HepG2 (cell line): Measurements from ENCODE around the gene DCAF15. TPM values are rescaled to one million over a fixed set of nuclear protein-coding genes. Genes with fewer than 3 reads are reported as not detected.
"Not testable (repeated sequence)": the region's sequence is repeated elsewhere in the genome, so short reads cannot be mapped to it uniquely, and the experiment has no call there.

Source experiments
- ATAC-seq: fragments of 200-7000 bp; cut with Tn5 transposase; 3 replicates; pipeline ENCODE4 v1.9.1; 2020; ENCODE audit warnings: mild to moderate bottlenecking, moderate library complexity
- BruUV-seq: library from RNA; stranded (reverse); fragments of 400-500 nt; replicated peaks from 2 replicates; lab custom pipeline; 2021; lab: Mats Ljungman, UMichigan
- CTCF ChIA-PET: fragments of 300-600 bp; formaldehyde crosslinking; extraction: SDS; loops from one replicate; lab custom pipeline; 2021; ENCODE audit warnings: low total read pairs, inconsistent platforms, low intra/inter-chr PET ratio; lab: Yijun Ruan, JAX
- POLR2A ChIA-PET: fragments of 350-600 bp; sonication (Branson Sonifier 250); formaldehyde crosslinking; loops from one replicate; lab custom pipeline; 2020; ENCODE audit warnings: antibody characterized with exemption, inconsistent platforms; lab: Yijun Ruan, JAX
- DNase-seq: peaks from one replicate; pipeline ENCODE4 v3.0.0-alpha.2; 2015; ENCODE audit warnings: low spot score
- FAIRE-seq: peaks from 3 replicates; lab custom pipeline; 2011; peaks lifted over from hg19 to GRCh38; lab: Jason Lieb, UNC
- H2AFZ ChIP-seq: one replicate; pipeline ENCODE4 v1.6.1; 2011; ENCODE audit warnings: low read length, inconsistent platforms
- H3K27ac ChIP-seq: fragments of 300-600 bp; 3 replicates; pipeline ENCODE4 v1.8.0; 2011; ENCODE audit warnings: mixed run types, mild to moderate bottlenecking, mixed read lengths, low read length, inconsistent platforms; ENCODE audit not compliant: insufficient read depth; ENCODE audit errors: extremely low read length
- H3K27me3 ChIP-seq, 2 experiments: fragments of 200-600 bp in 1 of 2; 2 replicates in 1 of 2; 3 replicates in 1 of 2; pipeline versions ENCODE4 v1.6.0 to v1.8.0; 2011; ENCODE audit warnings: low read length in 2 of 2, mild to moderate bottlenecking in 2 of 2, moderate library complexity in 2 of 2, inconsistent platforms in 1 of 2; ENCODE audit not compliant: insufficient read depth in 2 of 2, control insufficient read depth in 1 of 2
- H3K36me3 ChIP-seq, 2 experiments: fragments of 200-600 bp in 1 of 2; replicated peaks in 1 of 2; 2 replicates in 1 of 2; 3 replicates in 1 of 2; pipeline versions ENCODE4 v1.5.1 to v1.8.0; 2011; ENCODE audit warnings: low read length in 2 of 2, inconsistent platforms in 1 of 2; ENCODE audit not compliant: insufficient read depth in 2 of 2, control insufficient read depth in 1 of 2
- H3K4me1 ChIP-seq: 2 replicates; pipeline ENCODE4 v1.5.1; 2012; ENCODE audit warnings: low read length, inconsistent platforms; ENCODE audit not compliant: insufficient read depth
- H3K4me2 ChIP-seq: 2 replicates; pipeline ENCODE4 v1.6.0; 2011; ENCODE audit warnings: low read depth, low read length, inconsistent platforms
- H3K4me3 ChIP-seq, 3 experiments: fragments of 200-600 bp in 1 of 3; sonication (generic), shearing (Covaris generic) in 1 of 3; replicated peaks in 1 of 3; 2 replicates each; pipeline ENCODE4 v1.5.1; 2011 to 2016; ENCODE audit warnings: low read length in 3 of 3, inconsistent platforms in 2 of 3, low read depth in 2 of 3, mild to moderate bottlenecking in 2 of 3, control low read depth in 1 of 3, mixed read lengths in 1 of 3; ENCODE audit not compliant: insufficient read depth in 1 of 3
- H3K79me2 ChIP-seq: one replicate; pipeline ENCODE4 v1.6.1; 2011; ENCODE audit warnings: low read length, inconsistent platforms; ENCODE audit not compliant: insufficient read depth
- H3K9ac ChIP-seq: 2 replicates; pipeline ENCODE4 v1.6.0; 2011; ENCODE audit warnings: mild to moderate bottlenecking, low read depth, low read length, inconsistent platforms; ENCODE audit not compliant: insufficient read depth
- H3K9me3 ChIP-seq: 2 replicates; pipeline ENCODE4 v1.5.1; 2012; ENCODE audit warnings: mild to moderate bottlenecking, low read length
- H4K20me1 ChIP-seq: 2 replicates; pipeline ENCODE4 v1.6.0; 2011; ENCODE audit warnings: inconsistent platforms, mild to moderate bottlenecking, low read length, moderate library complexity; ENCODE audit not compliant: insufficient read depth
- EHMT2 ChIP-seq: fragments of 200-600 bp; sonication (generic); IDR thresholded peaks from 2 replicates; pipeline ENCODE4 v1.7.0; 2017; ENCODE audit warnings: antibody characterized with exemption, low read depth, low read length, borderline replicate concordance
- KDM3A ChIP-seq: IDR thresholded peaks from 2 replicates; pipeline ENCODE4 v1.6.1; 2018; ENCODE audit warnings: low read depth, missing compliant biosample characterization
- KLF11 ChIP-seq: IDR thresholded peaks from 2 replicates; pipeline ENCODE4 v1.6.1; 2016; ENCODE audit warnings: missing compliant biosample characterization
- NFRKB ChIP-seq: fragments of 450-650 bp; IDR thresholded peaks from 2 replicates; pipeline ENCODE4 v1.6.1; 2017
- NR2C2 ChIP-seq: sonication (generic); formaldehyde crosslinking; IDR thresholded peaks from 2 replicates; pipeline ENCODE4 v1.4.0; 2020; ENCODE audit warnings: missing genetic modification reagents, mild to moderate bottlenecking, moderate library complexity, borderline replicate concordance
- SCMH1 ChIP-seq: sonication (generic); formaldehyde crosslinking; IDR thresholded peaks from 2 replicates; pipeline ENCODE4 v1.9.0; 2021; ENCODE audit warnings: missing genetic modification reagents, mild to moderate bottlenecking, borderline replicate concordance
- SMARCC2 ChIP-seq: fragments of 450-650 bp; IDR thresholded peaks from 2 replicates; pipeline ENCODE4 v1.6.1; 2017; ENCODE audit warnings: antibody characterized with exemption, mild to moderate bottlenecking
- TBX3 ChIP-seq: fragments of 450-650 bp; IDR thresholded peaks from 2 replicates; pipeline ENCODE4 v1.6.1; 2017; ENCODE audit warnings: antibody characterized with exemption, mild to moderate bottlenecking, inconsistent platforms, borderline replicate concordance
- ZFP82 ChIP-seq: sonication (generic); formaldehyde crosslinking; IDR thresholded peaks from 2 replicates; pipeline ENCODE4 v1.5.1; 2020; ENCODE audit warnings: mild to moderate bottlenecking, missing genetic modification reagents, borderline replicate concordance
- ZNF256 ChIP-seq: sonication (generic); formaldehyde crosslinking; conservative IDR thresholded peaks from 2 replicates; pipeline ENCODE4 v1.4.0; 2020; ENCODE audit warnings: missing genetic modification reagents
- ZNF263 ChIP-seq: sonication (generic); formaldehyde crosslinking; IDR thresholded peaks from 2 replicates; pipeline ENCODE4 v1.4.0; 2020; ENCODE audit warnings: missing genetic modification reagents
- ZNF3 ChIP-seq: IDR thresholded peaks from 2 replicates; pipeline ENCODE4 v1.7.0; 2017; ENCODE audit warnings: inconsistent platforms
- ZNF382 ChIP-seq: sonication (generic); formaldehyde crosslinking; IDR thresholded peaks from 2 replicates; pipeline ENCODE4 v1.5.0; 2020; ENCODE audit warnings: missing genetic modification reagents, mild to moderate bottlenecking, borderline replicate concordance
- ZNF850 ChIP-seq: sonication (generic); formaldehyde crosslinking; conservative IDR thresholded peaks from 2 replicates; pipeline ENCODE4 v1.9.0; 2021; ENCODE audit warnings: mild to moderate bottlenecking, missing genetic modification reagents
- ZNF891 ChIP-seq: sonication (generic); formaldehyde crosslinking; IDR thresholded peaks from 2 replicates; pipeline ENCODE4 v1.5.0; 2020; ENCODE audit warnings: mild to moderate bottlenecking, missing genetic modification reagents
- WGBS: methylation state at CpG from one replicate; pipeline ENCODE4 v1.1.6; 2017; ENCODE audit warnings: low lambda C conversion rate; 5-methylcytosine and 5-hydroxymethylcytosine counted together
- in situ Hi-C: cut with HindIII; loops from 2 replicates; pipeline ENCODE4 v1.10.0; 2017; ENCODE audit warnings: low pct_unique_long_range_greater_than_20kb; ENCODE audit not compliant: extremely low pct_ligation_motif_present
- intact Hi-C: fragments of 100-400 bp; cut with micrococcal nuclease; formaldehyde crosslinking; loops from one replicate; pipeline ENCODE4 v1.10.0; 2022; ENCODE audit not compliant: unreplicated experiment
- polyA plus RNA-seq, 8 experiments: library from polyadenylated mRNA; depleted of rRNA in 3 of 8; stranded (reverse) in 7 of 8; unstranded in 1 of 8; fragments of >200 nt; fragmentation: Illumina TruSeq in 4 of 8; extraction: Trizol in 4 of 8; gene quantifications; 2 replicates each; pipeline versions ENCODE4 v1.2.1 to v1.2.3, GENCODE V29; 2011 to 2016; ENCODE audit warnings: low read depth in 4 of 8, missing spikeins in 1 of 8, mixed read lengths in 1 of 8; ENCODE audit not compliant: insufficient read depth in 1 of 8
- total RNA-seq, 5 experiments: library from RNA; depleted of rRNA; stranded (reverse); fragments of >200 nt; fragmentation: Illumina TruSeq; extraction: Trizol; gene quantifications; 2 replicates each; pipeline ENCODE4 v1.2.3, GENCODE V29; 2016; ENCODE audit warnings: low read depth in 1 of 5

Gene DCAF15
- total and polyA plus RNA-seq, 2 of the 13 experiments (the other 11 are each of a cell fraction or from before 2014, with no cell fraction given) = 13.6 to 14.0 TPM

GRCh38 chr19:13973479-13973878 lies 21.2 kb downstream of the DCAF15 start:
- H3K9me3 ChIP-seq, H3K9ac ChIP-seq, POLR2A ChIA-PET, intact Hi-C loops, H4K20me1 ChIP-seq, H3K4me3 ChIP-seq, H3K4me2 ChIP-seq, H3K27ac ChIP-seq, ATAC-seq, H2AFZ ChIP-seq, in situ Hi-C loops, DNase-seq, BruUV-seq, CTCF ChIA-PET, FAIRE-seq, H3K27me3 ChIP-seq, H3K4me1 ChIP-seq, H3K79me2 ChIP-seq: not testable (repeated sequence)
- H3K36me3 ChIP-seq = peaks cover 12 to 37% of the 10 kb centered on the region in 2 experiments; a peak in 4 of 5 replicates
- 96% methylated on average over 3 of the region's 3 CpGs for WGBS

GRCh38 chr19:13974073-13974472 lies 21.8 kb downstream of the DCAF15 start:
- no peak for FAIRE-seq
- in situ Hi-C loops = no loop called here

DNA sequence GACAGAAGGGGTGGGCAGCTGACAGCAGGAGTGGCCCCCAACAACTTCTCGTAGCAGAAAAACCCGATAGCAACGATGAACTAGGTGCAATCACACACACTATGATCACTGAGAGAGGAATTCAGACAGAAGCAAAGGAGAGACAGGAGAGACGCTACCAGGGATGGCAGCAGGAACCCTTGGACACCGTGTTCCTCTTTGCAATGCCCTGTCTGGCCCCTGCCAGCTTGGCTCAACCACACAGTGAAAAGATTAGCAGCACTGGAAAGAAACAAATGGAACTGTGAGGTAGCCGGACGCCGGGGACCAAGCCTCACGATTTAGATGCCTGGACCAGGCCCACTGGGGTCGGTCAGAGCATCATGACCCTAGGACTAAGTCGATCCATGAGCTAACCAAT lies 23.6 kb downstream of the DCAF15 start:
- intact Hi-C loops = no loop called here
- POLR2A ChIA-PET = no interaction called here
- no peaks in the 10 kb centered on the region for H3K9me3 ChIP-seq
- CTCF ChIA-PET = no interaction called here
- H3K4me1 ChIP-seq = no peaks in the 10 kb centered on the region
- FAIRE-seq (no peak), ATAC-seq (no peak), DNase-seq (no peak)
- no peak overlapping the region for H2AFZ ChIP-seq
- 90% methylated on average over 11 of the region's 11 CpGs for WGBS
- H3K9ac ChIP-seq = no peak overlapping the region
- H4K20me1 ChIP-seq = no peaks in the 10 kb centered on the region
- in situ Hi-C loops = no loop called here
- no peaks in the 10 kb centered on the region for H3K27me3 ChIP-seq
- no peaks in the 10 kb centered on the region for H3K79me2 ChIP-seq
- no peak overlapping the region for H3K27ac ChIP-seq
- H3K4me2 ChIP-seq = no peak overlapping the region
- no TSS peak for BruUV-seq
- no peak overlapping the region for H3K4me3 ChIP-seq
- H3K36me3 ChIP-seq = peaks cover 8 to 22% of the 10 kb centered on the region in 2 experiments; a peak in 4 of 5 replicates
- no peak for TF ChIP-seq ZNF850
- no peak for TF ChIP-seq TBX3
- no peak for TF ChIP-seq NR2C2 (CRISPR knock-in tag)
- no peak for TF ChIP-seq ZNF3 (CRISPR knock-in tag)
- TF ChIP-seq ZNF891 (CRISPR knock-in tag) = no peak
- no peak for TF ChIP-seq EHMT2
- TF ChIP-seq ZNF263 (CRISPR knock-in tag) = no peak
- no peak for TF ChIP-seq NFRKB
- TF ChIP-seq SMARCC2 = no peak
- TF ChIP-seq ZNF382 = no peak
- TF ChIP-seq SCMH1 (CRISPR knock-in tag) = no peak
- no peak for TF ChIP-seq ZFP82 (CRISPR knock-in tag)
- TF ChIP-seq ZNF256 = no peak

More at GRCh38 chr19:13974073-13974472, 21.8 kb downstream of the DCAF15 start:
- ChIA-PET CTCF (no interaction called here), POLR2A (no interaction called here)
- Histone ChIP-seq H3K9ac (no peak overlapping the region), H3K9me3 (no peaks in the 10 kb centered on the region), H3K4me2 (no peak overlapping the region), H3K79me2 (no peaks in the 10 kb centered on the region), H3K36me3 (peaks cover 9 to 33% of the 10 kb centered on the region in 2 experiments; a peak in 4 of 5 replicates), H4K20me1 (no peaks in the 10 kb centered on the region), H3K27me3 (no peaks in the 10 kb centered on the region), H3K27ac (no peak overlapping the region), H3K4me1 (no peaks in the 10 kb centered on the region), H2AFZ (no peak overlapping the region), H3K4me3 (no peak overlapping the region)
- 96% methylated on average over 12 of the region's 12 CpGs for WGBS
- DNase-seq = no peak
- intact Hi-C loops = no loop called here
- BruUV-seq = no TSS peak
- ATAC-seq = peak; percentile 39; the same call in 2 of the 3 replicates
- TF ChIP-seq KDM3A (CRISPR knock-in tag) = no peak
- TF ChIP-seq KLF11 (CRISPR knock-in tag) = no peak
